WTC11 (cell line): ENCODE results near the gene CXCL11. TPM values are rescaled to one million over a fixed set of nuclear protein-coding genes. Genes with fewer than 3 reads are reported as not detected.

Source experiments
- ATAC-seq: fragments of 200-7000 bp; cut with Tn5 transposase; 2 replicates; pipeline ENCODE4 v1.10.0; 2021; ENCODE audit warnings: mild to moderate bottlenecking, moderate library complexity
- CTCF ChIA-PET: fragments of 300-600 bp; sonication (Branson Sonifier 250); formaldehyde crosslinking; loops from one replicate; lab custom pipeline; 2021; ENCODE audit warnings: antibody characterized with exemption; lab: Charles Lee
- POLR2A ChIA-PET: fragments of 350-600 bp; sonication (Branson Sonifier 250); formaldehyde crosslinking; loops from one replicate; lab custom pipeline; 2021; ENCODE audit warnings: antibody characterized with exemption; lab: Charles Lee
- DNase-seq: peaks from one replicate; pipeline ENCODE4 v3.0.0; 2021; ENCODE audit warnings: low spot score
- H3K27ac Mint-ChIP-seq: 2 replicates; pipeline ENCODE4 v1.8.0; 2021; ENCODE audit warnings: mixed read lengths
- H3K27me3 Mint-ChIP-seq: 2 replicates; pipeline ENCODE4 v1.8.0; 2021; ENCODE audit warnings: low read depth, mild to moderate bottlenecking, moderate library complexity, mixed read lengths
- H3K36me3 Mint-ChIP-seq: 2 replicates; pipeline ENCODE4 v1.8.0; 2021; ENCODE audit warnings: mixed read lengths
- H3K4me1 Mint-ChIP-seq: 2 replicates; pipeline ENCODE4 v1.8.0; 2022; ENCODE audit warnings: mixed read lengths
- H3K4me3 Mint-ChIP-seq: 2 replicates; pipeline ENCODE4 v1.8.0; 2021; ENCODE audit warnings: mild to moderate bottlenecking, moderate library complexity, mixed read lengths
- H3K9me3 Mint-ChIP-seq: 2 replicates; pipeline ENCODE4 v1.8.0; 2021; ENCODE audit warnings: mixed read lengths
- ATF1 ChIP-seq: sonication (generic); formaldehyde crosslinking; IDR thresholded peaks from 2 replicates; pipeline ENCODE4 v1.8.1; 2023; ENCODE audit warnings: mild to moderate bottlenecking, moderate library complexity, missing genetic modification reagents
- CBFB ChIP-seq: sonication (generic); formaldehyde crosslinking; IDR thresholded peaks from 2 replicates; pipeline ENCODE4 v1.8.1; 2022; ENCODE audit warnings: mild to moderate bottlenecking, low read depth, missing genetic modification reagents
- CREB1 ChIP-seq: sonication (generic); formaldehyde crosslinking; IDR thresholded peaks from 2 replicates; pipeline ENCODE4 v1.8.0; 2023; ENCODE audit warnings: mild to moderate bottlenecking, missing genetic modification reagents
- CREM ChIP-seq: sonication (generic); formaldehyde crosslinking; IDR thresholded peaks from 2 replicates; pipeline ENCODE4 v1.8.1; 2022; ENCODE audit warnings: mild to moderate bottlenecking, missing genetic modification reagents, moderate library complexity
- GABPB1 ChIP-seq: sonication (generic); formaldehyde crosslinking; IDR thresholded peaks from 2 replicates; pipeline ENCODE4 v1.8.1; 2023; ENCODE audit warnings: mild to moderate bottlenecking, missing genetic modification reagents
- GTF2I ChIP-seq: fragments of 250-450 bp; sonication (Bioruptor Pico); conservative IDR thresholded peaks from 2 replicates; pipeline ENCODE4 v1.4.0; 2021; ENCODE audit warnings: mild to moderate bottlenecking
- JUN ChIP-seq: sonication (generic); formaldehyde crosslinking; IDR thresholded peaks from 2 replicates; pipeline ENCODE4 v1.8.0; 2023; ENCODE audit warnings: mild to moderate bottlenecking, missing genetic modification reagents
- MAX ChIP-seq: sonication (generic); formaldehyde crosslinking; IDR thresholded peaks from 2 replicates; pipeline ENCODE4 v1.8.0; 2022; ENCODE audit warnings: mild to moderate bottlenecking, missing genetic modification reagents
- NFE2L1 ChIP-seq: sonication (generic); formaldehyde crosslinking; IDR thresholded peaks from 2 replicates; pipeline ENCODE4 v1.8.1; 2023; ENCODE audit warnings: missing genetic modification reagents
- NFYB ChIP-seq: sonication (generic); formaldehyde crosslinking; conservative IDR thresholded peaks from 2 replicates; pipeline ENCODE4 v1.8.0; 2022; ENCODE audit warnings: low read depth, missing genetic modification reagents
- PREB ChIP-seq: sonication (generic); formaldehyde crosslinking; IDR thresholded peaks from 2 replicates; pipeline ENCODE4 v1.8.1; 2022; ENCODE audit warnings: mild to moderate bottlenecking, missing genetic modification reagents, moderate library complexity, borderline replicate concordance
- PRRX2 ChIP-seq: fragments of 250-450 bp; sonication (Bioruptor Pico); IDR thresholded peaks from 2 replicates; pipeline ENCODE4 v1.8.0; 2021; ENCODE audit warnings: mild to moderate bottlenecking
- TCF7 ChIP-seq: sonication (generic); formaldehyde crosslinking; IDR thresholded peaks from 2 replicates; pipeline ENCODE4 v1.8.0; 2022; ENCODE audit warnings: mild to moderate bottlenecking, low read depth, missing genetic modification reagents, moderate library complexity
- TEAD1 ChIP-seq: sonication (generic); formaldehyde crosslinking; IDR thresholded peaks from 2 replicates; pipeline ENCODE4 v1.8.0; 2022; ENCODE audit warnings: mild to moderate bottlenecking, missing genetic modification reagents
- TP53 ChIP-seq: sonication (generic); formaldehyde crosslinking; IDR thresholded peaks from 2 replicates; pipeline ENCODE4 v1.8.1; 2023; ENCODE audit warnings: mild to moderate bottlenecking, missing genetic modification reagents
- ZMAT4 ChIP-seq: fragments of 250-450 bp; sonication (Bioruptor Pico); IDR thresholded peaks from 2 replicates; pipeline ENCODE4 v1.9.0; 2021; ENCODE audit warnings: mild to moderate bottlenecking
- ZNF219 ChIP-seq: sonication (generic); formaldehyde crosslinking; IDR thresholded peaks from 2 replicates; pipeline ENCODE4 v1.8.0; 2023; ENCODE audit warnings: missing genetic modification reagents, mild to moderate bottlenecking, borderline replicate concordance
- ZNF416 ChIP-seq: fragments of 250-450 bp; sonication (Bioruptor Pico); IDR thresholded peaks from 2 replicates; pipeline ENCODE4 v1.9.0; 2021; ENCODE audit warnings: mild to moderate bottlenecking, inconsistent platforms
- ZNF423 ChIP-seq: fragments of 250-450 bp; sonication (Bioruptor Pico); IDR thresholded peaks from 2 replicates; pipeline ENCODE4 v2.1.2; 2022; ENCODE audit warnings: mild to moderate bottlenecking, moderate library complexity
- total RNA-seq: library from RNA; stranded (reverse); gene quantifications from 3 replicates; pipeline ENCODE4 v1.2.3, GENCODE V29; 2021
- TF ChIP-seq, protein P1 (sequence below): sonication (generic); formaldehyde crosslinking; IDR thresholded peaks from 2 replicates; pipeline ENCODE4 v1.8.1; 2023; ENCODE audit warnings: mild to moderate bottlenecking, missing genetic modification reagents, borderline replicate concordance
- TF ChIP-seq, protein P2 (sequence below): sonication (generic); formaldehyde crosslinking; IDR thresholded peaks from 2 replicates; pipeline ENCODE4 v1.8.1; 2023; ENCODE audit warnings: mild to moderate bottlenecking, missing genetic modification reagents, moderate library complexity

The CXCL11 gene
- total RNA-seq, 1 experiment from 2014 or later, result 0.20 TPM

DNA sequence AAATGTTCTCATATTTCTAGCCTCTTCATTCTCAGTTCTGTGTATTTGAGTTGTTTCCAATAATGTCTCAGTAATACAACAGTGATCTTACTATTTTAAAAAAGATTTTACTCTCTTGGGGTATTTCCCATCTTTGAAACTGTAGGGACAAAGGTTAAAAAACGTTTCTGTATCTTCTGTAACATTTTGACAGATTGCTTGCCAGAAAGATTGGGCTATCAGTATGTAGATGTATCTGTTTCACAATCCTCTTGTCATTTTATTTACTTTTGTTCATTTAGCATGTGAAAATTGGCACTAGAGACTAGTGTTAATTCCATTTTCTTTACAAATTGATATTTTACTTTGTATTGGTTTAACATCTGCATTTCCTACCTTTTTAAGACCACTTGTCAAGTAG lies 22.3 kb downstream of the CXCL11 start:
- TF ChIP-seq NFE2L1 (CRISPR knock-in tag), result no peak
- no peak for TF ChIP-seq GABPB1 (CRISPR knock-in tag)
- no peak for TF ChIP-seq ZNF219 (CRISPR knock-in tag)
- no peak for TF ChIP-seq TP53 (CRISPR knock-in tag)
- TF ChIP-seq, protein P1, sequence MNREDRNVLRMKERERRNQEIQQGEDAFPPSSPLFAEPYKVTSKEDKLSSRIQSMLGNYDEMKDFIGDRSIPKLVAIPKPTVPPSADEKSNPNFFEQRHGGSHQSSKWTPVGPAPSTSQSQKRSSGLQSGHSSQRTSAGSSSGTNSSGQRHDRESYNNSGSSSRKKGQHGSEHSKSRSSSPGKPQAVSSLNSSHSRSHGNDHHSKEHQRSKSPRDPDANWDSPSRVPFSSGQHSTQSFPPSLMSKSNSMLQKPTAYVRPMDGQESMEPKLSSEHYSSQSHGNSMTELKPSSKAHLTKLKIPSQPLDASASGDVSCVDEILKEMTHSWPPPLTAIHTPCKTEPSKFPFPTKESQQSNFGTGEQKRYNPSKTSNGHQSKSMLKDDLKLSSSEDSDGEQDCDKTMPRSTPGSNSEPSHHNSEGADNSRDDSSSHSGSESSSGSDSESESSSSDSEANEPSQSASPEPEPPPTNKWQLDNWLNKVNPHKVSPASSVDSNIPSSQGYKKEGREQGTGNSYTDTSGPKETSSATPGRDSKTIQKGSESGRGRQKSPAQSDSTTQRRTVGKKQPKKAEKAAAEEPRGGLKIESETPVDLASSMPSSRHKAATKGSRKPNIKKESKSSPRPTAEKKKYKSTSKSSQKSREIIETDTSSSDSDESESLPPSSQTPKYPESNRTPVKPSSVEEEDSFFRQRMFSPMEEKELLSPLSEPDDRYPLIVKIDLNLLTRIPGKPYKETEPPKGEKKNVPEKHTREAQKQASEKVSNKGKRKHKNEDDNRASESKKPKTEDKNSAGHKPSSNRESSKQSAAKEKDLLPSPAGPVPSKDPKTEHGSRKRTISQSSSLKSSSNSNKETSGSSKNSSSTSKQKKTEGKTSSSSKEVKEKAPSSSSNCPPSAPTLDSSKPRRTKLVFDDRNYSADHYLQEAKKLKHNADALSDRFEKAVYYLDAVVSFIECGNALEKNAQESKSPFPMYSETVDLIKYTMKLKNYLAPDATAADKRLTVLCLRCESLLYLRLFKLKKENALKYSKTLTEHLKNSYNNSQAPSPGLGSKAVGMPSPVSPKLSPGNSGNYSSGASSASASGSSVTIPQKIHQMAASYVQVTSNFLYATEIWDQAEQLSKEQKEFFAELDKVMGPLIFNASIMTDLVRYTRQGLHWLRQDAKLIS (CRISPR knock-in tag), result no peak
- no peak for TF ChIP-seq TCF7
- TF ChIP-seq TEAD1 (CRISPR knock-in tag), result no peak
- no peak for TF ChIP-seq CBFB (CRISPR knock-in tag)
- no peak for TF ChIP-seq GTF2I (CRISPR knock-in tag)
- no peak for TF ChIP-seq ZNF416
- no peak for TF ChIP-seq PREB (CRISPR knock-in tag)
- TF ChIP-seq CREM (CRISPR knock-in tag), result no peak
- TF ChIP-seq CREB1 (CRISPR knock-in tag), result no peak
- no peak for TF ChIP-seq NFYB (CRISPR knock-in tag)
- TF ChIP-seq ZNF423 (CRISPR knock-in tag), result no peak
- no peak for TF ChIP-seq ATF1 (CRISPR knock-in tag)
- no peak for TF ChIP-seq JUN (CRISPR knock-in tag)
- TF ChIP-seq PRRX2 (CRISPR knock-in tag), result no peak
- ATAC-seq (no peak), DNase-seq (no peak)
- ChIA-PET POLR2A (no interaction called here), CTCF (interaction anchor here (1.3 kb wide), 2 partner anchors 11 to 18 kb away, joined by 3 to 5 read pairs; no protein-coding TSS in a partner anchor)
- Mint-ChIP-seq H3K27ac (no peak overlapping the region), H3K9me3 (no peaks in the 10 kb centered on the region), H3K4me3 (no peak overlapping the region), H3K4me1 (peaks cover 22% of the 10 kb centered on the region), H3K36me3 (no peaks in the 10 kb centered on the region), H3K27me3 (peaks cover 12% of the 10 kb centered on the region)

DNA sequence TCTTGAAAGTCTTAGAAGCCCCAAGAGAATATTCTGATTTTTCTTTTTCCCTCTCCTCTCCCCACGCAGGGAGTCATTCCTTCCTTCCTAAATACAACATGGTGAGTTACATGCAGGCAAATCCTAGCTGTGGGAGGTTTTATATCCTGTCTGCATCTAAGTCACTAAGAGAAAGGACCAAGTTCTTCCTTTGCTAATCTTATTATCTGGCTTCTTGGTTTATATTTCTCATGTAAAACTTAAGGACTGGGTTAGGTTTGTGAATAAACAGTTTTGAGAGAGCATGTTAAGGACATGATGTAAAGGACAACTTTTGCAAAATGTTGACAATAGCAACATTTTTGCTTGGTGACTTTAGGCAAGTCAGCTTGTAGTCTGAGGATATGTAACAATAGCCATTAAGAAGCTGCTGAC lies 23.5 kb downstream of the CXCL11 start:
- CTCF ChIA-PET, result interaction anchor here (0.5 to 1.3 kb wide), 4 partner anchors 10 to 96 kb away, joined by 3 to 5 read pairs (median 4); no protein-coding TSS in a partner anchor
- Mint-ChIP-seq H3K27me3 (peaks cover 12% of the 10 kb centered on the region), H3K36me3 (no peaks in the 10 kb centered on the region)
- TF ChIP-seq, protein P2, sequence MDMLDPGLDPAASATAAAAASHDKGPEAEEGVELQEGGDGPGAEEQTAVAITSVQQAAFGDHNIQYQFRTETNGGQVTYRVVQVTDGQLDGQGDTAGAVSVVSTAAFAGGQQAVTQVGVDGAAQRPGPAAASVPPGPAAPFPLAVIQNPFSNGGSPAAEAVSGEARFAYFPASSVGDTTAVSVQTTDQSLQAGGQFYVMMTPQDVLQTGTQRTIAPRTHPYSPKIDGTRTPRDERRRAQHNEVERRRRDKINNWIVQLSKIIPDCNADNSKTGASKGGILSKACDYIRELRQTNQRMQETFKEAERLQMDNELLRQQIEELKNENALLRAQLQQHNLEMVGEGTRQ (CRISPR knock-in tag), result no peak
- TF ChIP-seq ZMAT4, result no peak
- TF ChIP-seq MAX, result no peak
- TF ChIP-seq, all 79 proteins: peak for 0
- Mint-ChIP-seq H3K9me3 (no peaks in the 10 kb centered on the region), H3K4me1 (peaks cover 22% of the 10 kb centered on the region), H3K4me3 (no peak overlapping the region), H3K27ac (peak overlapping the region; percentile 61; the same call in 1 of the 2 replicates)
- no peak for ATAC-seq
- DNase-seq, result no peak
- POLR2A ChIA-PET, result no interaction called here
